Stimulated activated CD4-positive, alpha-beta T cell treated with anti-CD3 and anti-CD28 coated beads, Interleukin-15, amount 100 ng/mL, for 48 hours (primary cell): ENCODE measurements around the gene HSD17B10.
"Not testable (repeated sequence)": the region's sequence is repeated elsewhere in the genome, so short reads cannot be mapped to it uniquely, and the experiment has no call there.

Experiments used
- DNase-seq, 2 donors: peaks; one replicate each; pipeline ENCODE4 v3.0.0-alpha.2; 2020; ENCODE audit warnings: low read depth in 2 of 2

Gene HSD17B10

GRCh38 chrX:53437206-53437605 is 3.0 kb upstream of the HSD17B10 start:
- DNase-seq: no peak

GRCh38 chrX:53435997-53436396 is 1.8 kb upstream of the HSD17B10 start:
- DNase-seq: peak; percentile 44 to 59

- no peak for DNase-seq
These were observed 3.9 kb downstream of the HSD17B10 start for GRCh38 chrX:53430231-53430630.

GRCh38 chrX:53429755-53430154 is 4.4 kb downstream of the HSD17B10 start:
- no peak for DNase-seq

GRCh38 chrX:53422861-53423306 is 11.3 kb downstream of the HSD17B10 start, which contains the start of gene RIBC1:
TSS of gene RIBC1 (plus strand) at chrX:53422873. CDS start at chrX:53426277, 3,404 bp downstream.
- DNase-seq: no peak

GRCh38 chrX:53422086-53422860 is 11.9 kb downstream of the HSD17B10 start, which contains the start of gene SMC1A:
TSS of gene SMC1A (minus strand) at chrX:53422654. CDS start at chrX:53422600, 54 bp downstream.
- peak; percentile 92 to 98 for DNase-seq

- no peak for DNase-seq
These were observed 12.4 kb downstream of the HSD17B10 start for GRCh38 chrX:53421772-53422085.

- DNase-seq: no peak
These were observed 13.0 kb downstream of the HSD17B10 start for GRCh38 chrX:53421125-53421524.

- not testable (repeated sequence) for DNase-seq
These were observed 13.8 kb downstream of the HSD17B10 start for GRCh38 chrX:53420351-53420750.

GRCh38 chrX:53412446-53412845 is 21.7 kb downstream of the HSD17B10 start:
- no peak for DNase-seq

- no peak for DNase-seq
These were observed 30.6 kb downstream of the HSD17B10 start for GRCh38 chrX:53403535-53403934.

- DNase-seq: no peak
These were observed 36.0 kb downstream of the HSD17B10 start for GRCh38 chrX:53398216-53398615.

- DNase-seq: no peak
These were observed 38.4 kb downstream of the HSD17B10 start for GRCh38 chrX:53395605-53396298.

- no peak for DNase-seq
These were observed 50.6 kb downstream of the HSD17B10 start for GRCh38 chrX:53383376-53384076.
